ENCODE measurements around the gene LONP2.
A peak's percentile ranks its signal among the peaks of the same experiment; 100 is the strongest.

Gene LONP2

DNA sequence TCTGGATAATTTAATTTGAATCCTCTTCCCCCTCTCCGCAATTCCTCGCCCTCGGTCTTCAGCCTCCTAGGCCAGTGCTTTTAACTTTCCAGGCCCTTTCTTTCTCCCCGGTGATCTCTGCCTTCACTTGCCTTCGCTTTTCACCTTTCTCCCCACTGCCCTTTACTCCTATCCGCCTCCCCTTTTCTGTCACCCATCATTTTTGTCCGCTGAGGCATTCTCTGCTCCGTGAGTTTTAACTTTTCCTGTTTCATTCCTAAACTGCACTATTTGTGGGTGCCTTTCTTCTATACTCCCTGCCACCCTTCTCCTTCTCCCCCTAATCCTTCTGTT, 729 bp downstream of the LONP2 start:
- Histone ChIP-seq H3K27me3 (ENCODE audit: control insufficient read depth in 1 of 2, insufficient read depth in 2 of 2, low read length in 2 of 2) (no peaks in the 10 kb centered on the region), H3K27ac (ENCODE audit: low read depth, low read length) (peak overlapping the region; percentile 80), H3K4me1 (ENCODE audit: insufficient read depth, low read length) (peaks cover 26% of the 10 kb centered on the region), H3K9ac (ENCODE audit: low read length) (peak overlapping the region; percentile 83), H3K36me3 (ENCODE audit: insufficient read depth, low read length) (no peaks in the 10 kb centered on the region), H3K4me3 (ENCODE audit: low read depth in 1 of 2, low read length in 2 of 2) (peak overlapping the region; percentile 80 to 81), H3K9me3 (ENCODE audit: low read length) (no peaks in the 10 kb centered on the region)

- Histone ChIP-seq H3K4me3 (ENCODE audit: low read depth in 1 of 2, low read length in 2 of 2) (no peak overlapping the region), H3K9ac (ENCODE audit: low read length) (peak overlapping the region; percentile 13), H3K27ac (ENCODE audit: low read depth, low read length) (no peak overlapping the region), H3K9me3 (ENCODE audit: low read length) (no peaks in the 10 kb centered on the region), H3K4me1 (ENCODE audit: insufficient read depth, low read length) (peaks cover 26% of the 10 kb centered on the region), H3K36me3 (ENCODE audit: insufficient read depth, low read length) (no peaks in the 10 kb centered on the region), H3K27me3 (ENCODE audit: control insufficient read depth in 1 of 2, insufficient read depth in 2 of 2, low read length in 2 of 2) (no peaks in the 10 kb centered on the region)
Observed at GRCh38 chr16:48246066-48246465, 2.0 kb downstream of the LONP2 start.

GRCh38 chr16:48247311-48247710, 3.2 kb downstream of the LONP2 start, which contains the start of gene ABCC11:
Gene ABCC11, minus strand, starts transcription at chr16:48247539. Its CDS starts 15,618 bp downstream, at chr16:48231921.
- Histone ChIP-seq H3K4me3 (ENCODE audit: low read depth in 1 of 2, low read length in 2 of 2) (no peak within 1 kb of the TSS), H3K9ac (ENCODE audit: low read length) (peak within 1 kb of the TSS; percentile 13), H3K27ac (ENCODE audit: low read depth, low read length) (no peak within 1 kb of the TSS), H3K4me1 (ENCODE audit: insufficient read depth, low read length) (peaks cover 26% of the 10 kb centered on the region), H3K27me3 (ENCODE audit: control insufficient read depth in 1 of 2, insufficient read depth in 2 of 2, low read length in 2 of 2) (no peaks in the 10 kb centered on the region), H3K36me3 (ENCODE audit: insufficient read depth, low read length) (peaks cover 4% of the 10 kb centered on the region), H3K9me3 (ENCODE audit: low read length) (no peaks in the 10 kb centered on the region)

- no peak overlapping the region for H3K27ac ChIP-seq (ENCODE audit: low read depth, low read length)
- no peaks in the 10 kb centered on the region for H3K9me3 ChIP-seq (ENCODE audit: low read length)
- H3K4me1 ChIP-seq (ENCODE audit: insufficient read depth, low read length) = peaks cover 20% of the 10 kb centered on the region
- H3K4me3 ChIP-seq (ENCODE audit: low read depth in 1 of 2, low read length in 2 of 2) = no peak overlapping the region
- no peaks in the 10 kb centered on the region for H3K27me3 ChIP-seq (ENCODE audit: control insufficient read depth in 1 of 2, insufficient read depth in 2 of 2, low read length in 2 of 2)
- peaks cover 20% of the 10 kb centered on the region for H3K36me3 ChIP-seq (ENCODE audit: insufficient read depth, low read length)
- H3K9ac ChIP-seq (ENCODE audit: low read length) = no peak overlapping the region
Observed at GRCh38 chr16:48250520-48251278, 6.6 kb downstream of the LONP2 start.

- Histone ChIP-seq H3K9ac (ENCODE audit: low read length) (no peak overlapping the region), H3K9me3 (ENCODE audit: low read length) (no peaks in the 10 kb centered on the region), H3K27ac (ENCODE audit: low read depth, low read length) (no peak overlapping the region), H3K4me3 (ENCODE audit: low read depth in 1 of 2, low read length in 2 of 2) (no peak overlapping the region), H3K36me3 (ENCODE audit: insufficient read depth, low read length) (peaks cover 20% of the 10 kb centered on the region), H3K4me1 (ENCODE audit: insufficient read depth, low read length) (peaks cover 7% of the 10 kb centered on the region), H3K27me3 (ENCODE audit: control insufficient read depth in 1 of 2, insufficient read depth in 2 of 2, low read length in 2 of 2) (no peaks in the 10 kb centered on the region)
Observed at GRCh38 chr16:48252013-48252412, 7.9 kb downstream of the LONP2 start.

DNA sequence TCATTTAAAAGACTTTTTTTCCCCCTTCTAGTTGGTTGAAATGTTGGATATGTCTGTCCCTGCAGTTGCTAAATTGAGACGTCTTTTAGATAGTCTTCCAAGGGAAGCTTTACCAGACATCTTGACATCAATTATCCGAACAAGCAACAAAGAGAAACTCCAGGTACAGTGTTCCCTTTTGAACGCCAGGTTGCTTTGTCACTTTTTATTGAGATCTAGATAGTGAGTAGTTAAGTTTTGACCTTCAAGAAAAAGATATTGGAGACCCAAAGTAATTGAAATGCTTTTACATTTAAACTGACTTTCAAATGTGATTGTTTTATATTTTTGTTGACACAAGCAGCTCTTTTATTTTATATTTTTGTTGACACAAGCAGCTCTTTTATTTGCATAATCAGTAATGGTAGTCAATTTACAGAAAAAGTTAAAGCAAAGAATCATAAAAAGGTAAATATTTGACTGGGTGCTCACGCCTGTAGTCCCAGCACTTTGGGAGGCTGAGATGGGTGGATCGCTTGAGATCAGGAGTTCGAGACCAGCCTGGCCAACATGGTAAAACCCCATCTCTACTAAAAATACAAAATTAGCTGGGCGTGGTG, 12.6 kb downstream of the LONP2 start:
- Histone ChIP-seq H3K27ac (ENCODE audit: low read depth, low read length) (no peak overlapping the region), H3K9ac (ENCODE audit: low read length) (no peak overlapping the region), H3K4me3 (ENCODE audit: low read depth in 1 of 2, low read length in 2 of 2) (no peak overlapping the region), H3K9me3 (ENCODE audit: low read length) (no peaks in the 10 kb centered on the region), H3K36me3 (ENCODE audit: insufficient read depth, low read length) (peaks cover 38% of the 10 kb centered on the region), H3K4me1 (ENCODE audit: insufficient read depth, low read length) (no peaks in the 10 kb centered on the region), H3K27me3 (ENCODE audit: control insufficient read depth in 1 of 2, insufficient read depth in 2 of 2, low read length in 2 of 2) (no peaks in the 10 kb centered on the region)

DNA sequence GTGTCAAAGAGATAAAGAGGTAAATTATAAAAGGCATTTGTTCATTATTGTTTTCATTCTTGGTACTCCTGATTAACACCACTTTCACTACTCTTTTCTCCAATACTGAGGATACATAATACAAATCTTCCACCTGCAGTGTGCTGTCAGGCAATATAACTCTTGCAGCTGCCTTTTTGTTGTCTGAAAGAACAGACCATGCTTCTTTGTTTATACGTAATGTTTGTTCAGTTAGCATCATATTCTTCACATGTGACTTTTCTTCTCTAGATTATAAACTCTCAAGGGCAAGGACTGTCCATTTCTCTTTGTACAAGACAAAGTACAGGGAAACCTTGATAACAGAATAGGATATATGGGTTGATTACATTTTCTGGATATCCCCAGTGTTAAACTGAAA, 17.5 kb downstream of the LONP2 start:
- no peaks in the 10 kb centered on the region for H3K4me1 ChIP-seq (ENCODE audit: insufficient read depth, low read length)
- no peak overlapping the region for H3K9ac ChIP-seq (ENCODE audit: low read length)
- no peaks in the 10 kb centered on the region for H3K9me3 ChIP-seq (ENCODE audit: low read length)
- no peak overlapping the region for H3K27ac ChIP-seq (ENCODE audit: low read depth, low read length)
- H3K27me3 ChIP-seq (ENCODE audit: control insufficient read depth in 1 of 2, insufficient read depth in 2 of 2, low read length in 2 of 2) = no peaks in the 10 kb centered on the region
- peaks cover 31% of the 10 kb centered on the region for H3K36me3 ChIP-seq (ENCODE audit: insufficient read depth, low read length)
- no peak overlapping the region for H3K4me3 ChIP-seq (ENCODE audit: low read depth in 1 of 2, low read length in 2 of 2)

- H3K4me3 ChIP-seq (ENCODE audit: low read depth in 1 of 2, low read length in 2 of 2) = no peak overlapping the region
- H3K9ac ChIP-seq (ENCODE audit: low read length) = no peak overlapping the region
- no peak overlapping the region for H3K27ac ChIP-seq (ENCODE audit: low read depth, low read length)
- H3K4me1 ChIP-seq (ENCODE audit: insufficient read depth, low read length) = no peaks in the 10 kb centered on the region
- no peaks in the 10 kb centered on the region for H3K27me3 ChIP-seq (ENCODE audit: control insufficient read depth in 1 of 2, insufficient read depth in 2 of 2, low read length in 2 of 2)
- no peaks in the 10 kb centered on the region for H3K9me3 ChIP-seq (ENCODE audit: low read length)
- H3K36me3 ChIP-seq (ENCODE audit: insufficient read depth, low read length) = peaks cover 31% of the 10 kb centered on the region
Observed at GRCh38 chr16:48262631-48263030, 18.5 kb downstream of the LONP2 start.

DNA sequence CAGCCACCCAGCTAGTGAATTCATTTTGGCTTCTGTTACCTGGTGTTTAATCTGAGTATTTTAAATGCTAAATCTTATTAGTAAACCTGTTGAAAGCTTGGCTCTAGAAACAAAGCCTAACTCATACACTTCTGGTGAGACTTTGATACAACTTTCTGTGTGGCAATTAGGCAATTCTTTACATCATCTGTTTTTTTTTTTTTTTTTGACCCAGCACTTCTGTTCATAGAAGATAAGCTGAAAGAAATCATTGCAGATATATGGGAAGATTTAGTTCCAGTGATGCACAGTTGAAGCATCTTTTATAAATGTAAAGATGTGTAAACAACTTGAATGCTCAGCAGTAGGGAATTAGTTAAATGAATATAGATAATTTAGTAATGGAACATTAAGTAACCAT, 24.9 kb downstream of the LONP2 start:
- Histone ChIP-seq H3K9ac (ENCODE audit: low read length) (no peak overlapping the region), H3K27ac (ENCODE audit: low read depth, low read length) (no peak overlapping the region), H3K4me3 (ENCODE audit: low read depth in 1 of 2, low read length in 2 of 2) (no peak overlapping the region), H3K9me3 (ENCODE audit: low read length) (no peaks in the 10 kb centered on the region), H3K27me3 (ENCODE audit: control insufficient read depth in 1 of 2, insufficient read depth in 2 of 2, low read length in 2 of 2) (no peaks in the 10 kb centered on the region), H3K36me3 (ENCODE audit: insufficient read depth, low read length) (peaks cover 18% of the 10 kb centered on the region), H3K4me1 (ENCODE audit: insufficient read depth, low read length) (peaks cover 4% of the 10 kb centered on the region)

DNA sequence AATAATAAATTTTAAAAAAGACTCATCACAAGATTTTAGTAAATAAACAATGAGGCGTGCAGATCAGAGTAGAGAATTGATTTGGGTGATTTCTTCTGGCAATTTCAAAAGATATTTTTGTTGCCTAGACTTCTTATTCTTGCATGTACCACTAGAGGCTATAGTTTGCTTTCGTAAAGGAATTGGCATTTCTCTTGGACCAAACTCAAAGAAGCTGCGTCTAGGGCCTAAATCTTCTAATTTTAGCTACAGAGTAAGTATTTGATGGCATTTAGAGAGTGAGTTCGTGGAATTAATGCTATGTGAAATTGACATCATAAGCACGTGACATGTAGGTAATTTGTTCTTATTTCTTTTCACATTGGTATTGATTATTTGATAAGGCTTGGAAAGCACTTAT, 27.6 kb downstream of the LONP2 start:
- no peaks in the 10 kb centered on the region for H3K9me3 ChIP-seq (ENCODE audit: low read length)
- H3K4me1 ChIP-seq (ENCODE audit: insufficient read depth, low read length) = peaks cover 15% of the 10 kb centered on the region
- H3K27me3 ChIP-seq (ENCODE audit: control insufficient read depth in 1 of 2, insufficient read depth in 2 of 2, low read length in 2 of 2) = no peaks in the 10 kb centered on the region
- no peak overlapping the region for H3K9ac ChIP-seq (ENCODE audit: low read length)
- H3K36me3 ChIP-seq (ENCODE audit: insufficient read depth, low read length) = peaks cover 12% of the 10 kb centered on the region
- H3K27ac ChIP-seq (ENCODE audit: low read depth, low read length) = no peak overlapping the region
- no peak overlapping the region for H3K4me3 ChIP-seq (ENCODE audit: low read depth in 1 of 2, low read length in 2 of 2)

- no peak overlapping the region for H3K4me3 ChIP-seq (ENCODE audit: low read depth in 1 of 2, low read length in 2 of 2)
- no peak overlapping the region for H3K9ac ChIP-seq (ENCODE audit: low read length)
- no peak overlapping the region for H3K27ac ChIP-seq (ENCODE audit: low read depth, low read length)
- no peaks in the 10 kb centered on the region for H3K27me3 ChIP-seq (ENCODE audit: control insufficient read depth in 1 of 2, insufficient read depth in 2 of 2, low read length in 2 of 2)
- H3K4me1 ChIP-seq (ENCODE audit: insufficient read depth, low read length) = peaks cover 16% of the 10 kb centered on the region
- H3K9me3 ChIP-seq (ENCODE audit: low read length) = no peaks in the 10 kb centered on the region
- H3K36me3 ChIP-seq (ENCODE audit: insufficient read depth, low read length) = peaks cover 13% of the 10 kb centered on the region
Observed at GRCh38 chr16:48272837-48273421, 28.8 kb downstream of the LONP2 start.

All from muscle layer of colon (tissue), 2 donors.